Measurements from ENCODE around the gene NUP210L. TPM values are rescaled to one million over a fixed set of nuclear protein-coding genes. Genes with fewer than 3 reads are reported as not detected.
A peak's percentile ranks its signal among the peaks of the same experiment; 100 is the strongest.
"Not testable (repeated sequence)": the region's sequence is repeated elsewhere in the genome, so short reads cannot be mapped to it uniquely, and the experiment has no call there.

Gene NUP210L
- total and polyA plus RNA-seq, 7 donors = under 0.01 to 0.01 (median under 0.01) TPM; not detected in 4

- no peak overlapping the region for H3K4me3 ChIP-seq
- H3K4me1 ChIP-seq = no peaks in the 10 kb centered on the region
- no peaks in the 10 kb centered on the region for H3K27me3 ChIP-seq
- H3K36me3 ChIP-seq = peaks cover 0 to 7% (median 2%) of the 10 kb centered on the region in 4 donors
- intact Hi-C loops (cut with DNase I) = no loop called here
- H3K9me3 ChIP-seq = no peaks in the 10 kb centered on the region
- H3K27ac ChIP-seq = no peak overlapping the region
- no peak for DNase-seq
- 86% methylated on average over 4 of the region's 4 CpGs for WGBS, 2 donors
- TF ChIP-seq, protein P1, sequence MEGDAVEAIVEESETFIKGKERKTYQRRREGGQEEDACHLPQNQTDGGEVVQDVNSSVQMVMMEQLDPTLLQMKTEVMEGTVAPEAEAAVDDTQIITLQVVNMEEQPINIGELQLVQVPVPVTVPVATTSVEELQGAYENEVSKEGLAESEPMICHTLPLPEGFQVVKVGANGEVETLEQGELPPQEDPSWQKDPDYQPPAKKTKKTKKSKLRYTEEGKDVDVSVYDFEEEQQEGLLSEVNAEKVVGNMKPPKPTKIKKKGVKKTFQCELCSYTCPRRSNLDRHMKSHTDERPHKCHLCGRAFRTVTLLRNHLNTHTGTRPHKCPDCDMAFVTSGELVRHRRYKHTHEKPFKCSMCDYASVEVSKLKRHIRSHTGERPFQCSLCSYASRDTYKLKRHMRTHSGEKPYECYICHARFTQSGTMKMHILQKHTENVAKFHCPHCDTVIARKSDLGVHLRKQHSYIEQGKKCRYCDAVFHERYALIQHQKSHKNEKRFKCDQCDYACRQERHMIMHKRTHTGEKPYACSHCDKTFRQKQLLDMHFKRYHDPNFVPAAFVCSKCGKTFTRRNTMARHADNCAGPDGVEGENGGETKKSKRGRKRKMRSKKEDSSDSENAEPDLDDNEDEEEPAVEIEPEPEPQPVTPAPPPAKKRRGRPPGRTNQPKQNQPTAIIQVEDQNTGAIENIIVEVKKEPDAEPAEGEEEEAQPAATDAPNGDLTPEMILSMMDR (IDR thresholded peaks at IDR 0.05) = no peak
Measured at GRCh38 chr1:154000420-154000819, 154.5 kb downstream of the NUP210L start.

DNA sequence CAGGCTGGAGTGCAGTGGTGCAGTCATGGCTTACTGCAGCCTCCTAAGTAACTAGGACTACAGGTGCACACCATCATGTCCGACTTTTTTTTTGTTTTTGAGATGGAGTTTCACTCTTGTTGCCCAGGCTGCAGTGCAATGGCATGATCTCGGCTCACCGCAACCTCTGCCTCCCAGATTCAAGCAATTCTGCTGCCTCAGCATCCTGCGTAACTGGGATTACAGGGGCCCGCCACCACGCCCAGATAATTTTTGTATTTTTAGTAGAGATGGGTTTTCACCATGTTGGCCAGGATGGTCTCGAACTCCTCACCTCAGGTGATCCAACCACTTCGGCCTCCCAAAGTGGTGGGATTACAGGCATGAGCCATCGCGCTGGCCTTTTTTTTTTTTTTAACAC lies 158.0 kb downstream of the NUP210L start:
- intact Hi-C loops (cut with DNase I); H3K9me3 ChIP-seq; H3K27ac ChIP-seq; H3K4me3 ChIP-seq; DNase-seq; H3K27me3 ChIP-seq: not testable (repeated sequence)
- WGBS, 2 donors = 93 to 95% methylated on average over 10 of the region's 10 CpGs
- peaks cover 8 to 43% (median 18%) of the 10 kb centered on the region in 4 donors for H3K36me3 ChIP-seq
- H3K4me1 ChIP-seq = peaks cover 0 to 20% (median 18%) of the 10 kb centered on the region in 4 donors

DNA sequence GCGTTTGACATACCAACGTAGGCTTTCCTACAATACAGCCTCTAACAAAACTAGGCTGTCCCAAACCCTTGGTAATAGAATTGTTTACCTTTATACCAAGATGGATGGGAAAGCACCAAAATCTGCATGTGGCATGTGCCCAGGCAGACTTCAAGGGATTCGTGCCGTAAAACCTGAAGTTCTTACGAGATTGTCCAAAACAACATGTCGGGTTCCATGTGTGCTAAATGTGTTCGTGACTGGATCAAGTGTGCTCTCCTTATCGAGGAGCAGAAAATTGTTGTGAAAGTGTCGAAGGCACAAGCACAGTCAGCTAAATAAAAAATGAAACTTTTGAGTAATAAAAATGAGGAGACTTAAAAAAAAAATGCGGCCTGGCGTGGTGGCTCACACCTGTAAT lies 159.2 kb downstream of the NUP210L start:
- Histone ChIP-seq H3K27me3 (no peaks in the 10 kb centered on the region), H3K4me1 (peaks cover 0 to 27% (median 26%) of the 10 kb centered on the region in 4 donors), H3K36me3 (peaks cover 11 to 47% (median 20%) of the 10 kb centered on the region in 4 donors), H3K9me3 (no peaks in the 10 kb centered on the region), H3K4me3 (no peak overlapping the region), H3K27ac (peak overlapping the region in 1 of 4 donors; percentile 30)
- no peak for DNase-seq
- TF ChIP-seq POLR2AphosphoS5 (IDR thresholded peaks at IDR 0.05) (no peak), POLR2A (IDR thresholded peaks at IDR 0.05) (no peak), EP300 (IDR thresholded peaks at IDR 0.05) (no peak)
- TF ChIP-seq, protein P1 (IDR thresholded peaks at IDR 0.05) = no peak
- intact Hi-C loops (cut with DNase I) = no loop called here
- WGBS, 2 donors = 94 to 97% methylated on average over 11 of the region's 11 CpGs

DNA sequence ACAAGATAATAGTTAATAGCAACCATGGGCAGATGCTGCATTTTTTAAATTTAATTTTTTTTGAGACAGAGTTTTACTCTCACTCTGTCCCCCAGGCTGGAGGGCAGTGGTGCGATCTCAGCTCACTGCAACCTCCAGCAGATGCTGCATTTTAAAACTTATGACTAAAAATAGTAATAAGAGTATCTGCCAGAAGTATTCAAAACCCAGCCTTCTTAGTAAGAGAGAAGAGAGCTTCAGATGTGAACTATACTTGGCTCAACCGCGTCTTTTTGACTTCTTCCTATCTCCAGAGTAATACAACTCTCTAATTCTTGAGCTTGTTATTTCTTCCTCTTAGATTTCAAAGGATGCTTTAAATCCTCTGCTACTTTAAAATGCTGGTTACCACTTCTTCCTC lies 159.7 kb downstream of the NUP210L start:
- intact Hi-C loops (cut with DNase I) = no loop called here
- Histone ChIP-seq H3K36me3 (peaks cover 11 to 47% (median 20%) of the 10 kb centered on the region in 4 donors), H3K4me3 (no peak overlapping the region), H3K9me3 (no peaks in the 10 kb centered on the region), H3K27ac (peak overlapping the region in 1 of 4 donors; percentile 30), H3K27me3 (no peaks in the 10 kb centered on the region), H3K4me1 (peaks cover 0 to 29% (median 27%) of the 10 kb centered on the region in 4 donors)
- DNase-seq = no peak
- WGBS, 2 donors = 81 to 97% methylated on average over 3 of the region's 3 CpGs
- TF ChIP-seq EP300 (IDR thresholded peaks at IDR 0.05) (no peak), POLR2AphosphoS5 (IDR thresholded peaks at IDR 0.05) (peak in 1 of 4 donors; percentile 8)

GRCh38 chr1:153991806-153992205 lies 163.1 kb downstream of the NUP210L start:
- peak overlapping the region; percentile 72 to 96 (median 80) for H3K4me3 ChIP-seq
- intact Hi-C loops (cut with DNase I) = loop anchor here (2.0 kb wide), 1 partner anchor 69 kb away; the partner anchor contains the start of gene GATAD2B
- DNase-seq = no peak
- peak overlapping the region; percentile 90 to 95 (median 92) for H3K27ac ChIP-seq
- TF ChIP-seq POLR2A (IDR thresholded peaks at IDR 0.05) (no peak), POLR2AphosphoS5 (IDR thresholded peaks at IDR 0.05) (no peak), EP300 (IDR thresholded peaks at IDR 0.05) (no peak)
- TF ChIP-seq, protein P1 (IDR thresholded peaks at IDR 0.05) = no peak
- WGBS, 2 donors = 76 to 77% methylated on average over 2 of the region's 2 CpGs
- peaks cover 11 to 47% (median 20%) of the 10 kb centered on the region in 4 donors for H3K36me3 ChIP-seq
- peaks cover 0 to 38% (median 37%) of the 10 kb centered on the region in 4 donors for H3K4me1 ChIP-seq
- no peaks in the 10 kb centered on the region for H3K9me3 ChIP-seq
- no peaks in the 10 kb centered on the region for H3K27me3 ChIP-seq

DNA sequence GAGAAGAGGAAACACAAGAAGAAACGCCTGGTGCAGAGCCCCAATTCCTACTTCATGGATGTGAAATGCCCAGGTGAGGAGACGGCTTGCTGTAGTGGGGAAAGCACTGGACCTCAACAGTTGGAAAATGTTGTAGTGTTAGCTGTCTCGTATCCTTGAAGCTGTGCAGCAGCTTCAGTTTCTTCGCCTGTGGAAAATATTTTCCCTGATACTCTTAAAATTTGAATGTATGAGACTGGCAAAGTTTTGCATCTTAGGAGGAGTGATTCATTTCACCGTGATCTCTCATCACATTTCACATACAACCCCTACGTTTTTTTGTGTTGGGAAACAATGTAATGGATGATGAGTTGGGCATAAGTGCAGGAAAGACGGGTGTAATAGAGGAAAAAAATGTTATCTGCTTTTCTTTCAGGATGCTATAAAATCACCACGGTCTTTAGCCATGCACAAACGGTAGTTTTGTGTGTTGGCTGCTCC lies 163.7 kb downstream of the NUP210L start:
- Histone ChIP-seq H3K27ac (peak overlapping the region; percentile 90 to 95 (median 92)), H3K9me3 (no peaks in the 10 kb centered on the region), H3K4me1 (peaks cover 0 to 43% (median 39%) of the 10 kb centered on the region in 4 donors), H3K27me3 (no peaks in the 10 kb centered on the region), H3K4me3 (peak overlapping the region; percentile 72 to 96 (median 80)), H3K36me3 (peaks cover 11 to 47% (median 20%) of the 10 kb centered on the region in 4 donors)
- intact Hi-C loops (cut with DNase I) = loop anchor here (2.0 kb wide), 1 partner anchor 68 kb away; the partner anchor contains the start of gene GATAD2B
- DNase-seq = no peak
- 1 to 11% methylated on average over 9 of the region's 9 CpGs for WGBS, 2 donors
- no peak for TF ChIP-seq EP300 (IDR thresholded peaks at IDR 0.05)
- no peak for TF ChIP-seq POLR2A (IDR thresholded peaks at IDR 0.05)

Data from sigmoid colon (tissue), 7 donors.